ENCODE measurements around the gene KCNK4. TPM values are rescaled to one million over a fixed set of nuclear protein-coding genes. Genes with fewer than 3 reads are reported as not detected.

The KCNK4 gene
- total and polyA plus RNA-seq, 2 of the 13 experiments (the other 11 are each of a cell fraction or from before 2014, with no cell fraction given): not detected

DNA sequence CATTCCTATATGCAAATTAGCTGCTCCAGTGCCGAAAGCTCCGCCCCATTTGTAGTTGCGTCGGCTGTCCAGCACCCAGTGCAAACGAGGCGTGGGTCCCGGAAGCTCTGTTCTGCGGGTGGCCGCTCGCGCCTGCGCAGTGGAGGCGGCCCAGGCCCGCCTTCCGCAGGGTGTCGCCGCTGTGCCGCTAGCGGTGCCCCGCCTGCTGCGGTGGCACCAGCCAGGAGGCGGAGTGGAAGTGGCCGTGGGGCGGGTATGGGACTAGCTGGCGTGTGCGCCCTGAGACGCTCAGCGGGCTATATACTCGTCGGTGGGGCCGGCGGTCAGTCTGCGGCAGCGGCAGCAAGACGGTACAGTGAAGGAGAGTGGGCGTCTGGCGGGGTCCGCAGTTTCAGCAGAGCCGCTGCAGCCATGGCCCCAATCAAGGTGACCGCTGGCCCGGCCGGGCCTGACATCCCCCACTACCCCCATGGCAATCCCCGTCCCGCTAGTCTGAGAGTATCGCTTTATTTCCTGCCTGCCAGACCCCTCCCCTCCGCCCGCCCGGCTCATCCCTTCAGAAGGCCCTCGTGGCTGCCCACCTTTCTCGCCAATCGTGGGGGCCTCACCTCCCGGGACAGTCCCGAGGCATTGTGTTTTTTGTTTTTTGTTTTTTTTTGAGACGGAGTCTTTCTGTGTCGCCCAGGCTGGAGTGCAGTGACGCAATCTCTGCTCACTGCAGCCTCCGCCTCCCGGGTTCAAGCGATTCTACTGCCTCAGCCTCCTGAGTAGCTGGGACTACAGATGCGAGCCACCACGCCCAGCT is 27.1 kb downstream of the KCNK4 start, which contains the start of gene PRDX5 (continued):
- TF ChIP-seq ZNF773 (CRISPR knock-in tag; IDR thresholded peaks at IDR 0.05; ENCODE audit: borderline replicate concordance) (peak; percentile 72; the same call in 1 of the 2 replicates), ZNF138 (CRISPR knock-in tag; IDR thresholded peaks at IDR 0.05; ENCODE audit: low read depth) (peak; percentile 81; the same call in 1 of the 2 replicates), HNF1B (CRISPR knock-in tag; IDR thresholded peaks at IDR 0.05) (no peak), CCAR2 (optimal IDR thresholded peaks at IDR 0.05; ENCODE audit: low read depth, low read length) (no peak), ZNF619 (CRISPR knock-in tag; IDR thresholded peaks at IDR 0.05) (no peak), ATF1 (CRISPR knock-in tag; IDR thresholded peaks at IDR 0.05) (no peak), KLF11 (CRISPR knock-in tag; IDR thresholded peaks at IDR 0.05) (no peak), SALL2 (CRISPR knock-in tag; IDR thresholded peaks at IDR 0.05) (peak; percentile 40; the same call in 1 of the 2 replicates), ZSCAN31 (CRISPR knock-in tag; IDR thresholded peaks at IDR 0.05; ENCODE audit: low read depth) (peak; percentile 75; the same call in 1 of the 2 replicates), RFX3 (CRISPR knock-in tag; IDR thresholded peaks at IDR 0.05) (no peak), GLI4 (CRISPR knock-in tag; IDR thresholded peaks at IDR 0.05; ENCODE audit: borderline replicate concordance) (no peak), JUNB (CRISPR knock-in tag; IDR thresholded peaks at IDR 0.05; ENCODE audit: borderline replicate concordance) (no peak), ZNF776 (CRISPR knock-in tag; IDR thresholded peaks at IDR 0.05) (no peak; the same call in 1 of the 2 replicates), ZFP82 (CRISPR knock-in tag; IDR thresholded peaks at IDR 0.05; ENCODE audit: borderline replicate concordance) (no peak), ZNF572 (CRISPR knock-in tag; IDR thresholded peaks at IDR 0.05) (0 out of 2 replicates have a peak, but pooled peaks have one; percentile 83), ATAD3A (CRISPR knock-in tag; IDR thresholded peaks at IDR 0.05) (no peak), NFKBIZ (CRISPR knock-in tag; IDR thresholded peaks at IDR 0.05) (no peak), ZNF550 (CRISPR knock-in tag; IDR thresholded peaks at IDR 0.05; ENCODE audit: borderline replicate concordance) (no peak), MIER2 (CRISPR knock-in tag; IDR thresholded peaks at IDR 0.05) (no peak), BHLHE40 (IDR thresholded peaks at IDR 0.05; ENCODE audit: low read length) (peak; percentile 24; the same call in 1 of the 2 replicates), PTBP1 (IDR thresholded peaks at IDR 0.05; ENCODE audit: low read depth, low read length, poor library complexity, severe bottlenecking) (no peak), NFE2L2 (IDR thresholded peaks at IDR 0.05; ENCODE audit: low read length) (no peak), NFE2 (CRISPR knock-in tag; IDR thresholded peaks at IDR 0.05) (no peak), HMGA1 (CRISPR knock-in tag; conservative IDR thresholded peaks at IDR 0.05) (no peak), JDP2 (CRISPR knock-in tag; IDR thresholded peaks at IDR 0.05; ENCODE audit: borderline replicate concordance) (no peak)
- TF ChIP-seq, protein P1, sequence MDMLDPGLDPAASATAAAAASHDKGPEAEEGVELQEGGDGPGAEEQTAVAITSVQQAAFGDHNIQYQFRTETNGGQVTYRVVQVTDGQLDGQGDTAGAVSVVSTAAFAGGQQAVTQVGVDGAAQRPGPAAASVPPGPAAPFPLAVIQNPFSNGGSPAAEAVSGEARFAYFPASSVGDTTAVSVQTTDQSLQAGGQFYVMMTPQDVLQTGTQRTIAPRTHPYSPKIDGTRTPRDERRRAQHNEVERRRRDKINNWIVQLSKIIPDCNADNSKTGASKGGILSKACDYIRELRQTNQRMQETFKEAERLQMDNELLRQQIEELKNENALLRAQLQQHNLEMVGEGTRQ (IDR thresholded peaks at IDR 0.05; ENCODE audit: low read depth, low read length): no peak
- TF ChIP-seq, protein P1 (CRISPR knock-in tag; IDR thresholded peaks at IDR 0.05; ENCODE audit: borderline replicate concordance): no peak; the same call in 1 of the 2 replicates
- TF ChIP-seq, protein P2, sequence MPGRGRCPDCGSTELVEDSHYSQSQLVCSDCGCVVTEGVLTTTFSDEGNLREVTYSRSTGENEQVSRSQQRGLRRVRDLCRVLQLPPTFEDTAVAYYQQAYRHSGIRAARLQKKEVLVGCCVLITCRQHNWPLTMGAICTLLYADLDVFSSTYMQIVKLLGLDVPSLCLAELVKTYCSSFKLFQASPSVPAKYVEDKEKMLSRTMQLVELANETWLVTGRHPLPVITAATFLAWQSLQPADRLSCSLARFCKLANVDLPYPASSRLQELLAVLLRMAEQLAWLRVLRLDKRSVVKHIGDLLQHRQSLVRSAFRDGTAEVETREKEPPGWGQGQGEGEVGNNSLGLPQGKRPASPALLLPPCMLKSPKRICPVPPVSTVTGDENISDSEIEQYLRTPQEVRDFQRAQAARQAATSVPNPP (CRISPR knock-in tag; IDR thresholded peaks at IDR 0.05): no peak

Data from HepG2 (cell line).